Vagina (tissue), 2 donors: Measurements from ENCODE around the gene CNTNAP5.

ENCODE experiments used
- CTCF ChIP-seq, 3 experiments: fragments of 450-650 bp in 2 of 3; fragments of 200-600 bp in 1 of 3; sonication (generic) in 1 of 3; IDR thresholded peaks; one replicate each; pipeline ENCODE4 v1.5.1; 2017 to 2019; ENCODE audit warnings: antibody characterized with exemption in 3 of 3, mild to moderate bottlenecking in 2 of 3, moderate library complexity in 2 of 3
- POLR2AphosphoS5 ChIP-seq, 2 donors: sonication (generic); formaldehyde crosslinking; IDR thresholded peaks; one replicate each; pipeline ENCODE4 v1.9.0; 2017; ENCODE audit warnings: antibody characterized with exemption in 2 of 2, mild to moderate bottlenecking in 2 of 2, low read depth in 1 of 2; ENCODE audit not compliant: insufficient read depth in 1 of 2

- TF ChIP-seq CTCF (IDR thresholded peaks at IDR 0.05) = no peak
- no peak for TF ChIP-seq POLR2AphosphoS5 (IDR thresholded peaks at IDR 0.05; ENCODE audit: insufficient read depth in 1 of 2, low read depth in 1 of 2)
These were observed 285.6 kb downstream of the CNTNAP5 start for GRCh38 chr2:124310671-124311070.
